ENCODE measurements around the gene FAM237A.

FAM237A gene

DNA sequence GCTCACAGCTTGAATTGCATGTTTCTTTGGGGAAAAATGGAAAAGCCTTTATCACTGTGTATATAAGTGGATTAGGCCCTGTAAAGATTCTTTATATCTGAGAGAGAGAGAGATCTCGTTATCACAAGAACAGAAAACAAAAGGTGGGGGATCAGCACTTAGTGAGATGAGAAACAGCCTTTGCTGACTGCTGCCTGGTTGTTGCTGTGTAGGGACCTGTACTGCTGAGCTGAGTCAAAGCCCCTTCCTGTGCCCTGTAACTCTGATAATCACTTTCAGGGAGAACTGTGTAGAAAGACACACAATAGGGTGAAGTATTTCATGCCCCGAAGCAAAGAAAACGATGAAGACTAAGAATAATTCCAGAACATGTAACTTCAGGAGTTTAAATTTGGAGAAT is 30.6 kb upstream of the FAM237A start:
- no CpG with 5 or more reads among the region's 3 CpGs for WGBS (ENCODE audit: extremely low coverage, insufficient coverage, low lambda C conversion rate)
- no peak overlapping the region for H2AK5ac ChIP-seq (ENCODE audit: low read length)

DNA sequence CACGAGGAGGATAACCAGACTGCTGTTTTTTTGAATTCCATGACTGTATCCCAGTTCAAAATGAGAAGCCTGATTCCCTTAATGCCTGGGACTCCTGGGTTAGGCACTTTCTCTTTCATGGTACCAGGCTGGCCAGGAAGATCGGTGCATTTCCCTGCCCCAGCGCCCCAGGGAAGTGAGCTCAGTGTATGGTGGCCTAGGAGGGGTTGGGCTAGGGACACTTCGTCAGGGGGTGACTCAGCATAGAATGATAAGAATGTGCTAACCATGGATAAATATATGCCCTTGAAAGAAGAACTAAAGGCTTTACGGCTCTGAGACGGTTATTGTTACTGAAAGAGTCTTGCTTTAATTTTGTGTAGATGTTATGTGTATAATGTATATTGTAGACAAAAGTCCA is 27.5 kb upstream of the FAM237A start:
- peak; percentile 59 for DNase-seq

More for the DNA sequence above, 30.6 kb upstream of the FAM237A start:
- DNase-seq: peak; percentile 85
- Histone ChIP-seq H3K4me3 (ENCODE audit: low read length) (no peak overlapping the region), H3K4me2 (ENCODE audit: low read length) (no peak overlapping the region), H3K9ac (ENCODE audit: low read length) (no peak overlapping the region), H2BK5ac (ENCODE audit: low read length) (no peak overlapping the region), H3K56ac (ENCODE audit: low read length) (no peak overlapping the region), H3K79me2 (ENCODE audit: control insufficient read depth, insufficient read depth, low read length) (no peaks in the 10 kb centered on the region), H3K79me1 (ENCODE audit: low read length) (no peaks in the 10 kb centered on the region), H3K4me1 (ENCODE audit: control insufficient read depth, low read depth, low read length) (no peaks in the 10 kb centered on the region), H2BK120ac (ENCODE audit: low read depth, low read length) (no peak overlapping the region), H4K5ac (ENCODE audit: low read length) (no peak overlapping the region), H3K36me3 (ENCODE audit: control insufficient read depth, insufficient read depth, low read length) (no peaks in the 10 kb centered on the region), H2BK15ac (replicated peaks; ENCODE audit: low read depth) (no peak overlapping the region), H3K23ac (ENCODE audit: low read length) (no peak overlapping the region), H3K27ac (ENCODE audit: low read depth, low read length) (no peak overlapping the region), H4K8ac (ENCODE audit: low read depth, low read length) (no peak overlapping the region), H3K27me3 (ENCODE audit: insufficient read depth, low read length, poor library complexity) (no peaks in the 10 kb centered on the region), H3K18ac (ENCODE audit: low read length) (no peak overlapping the region), H3K4ac (ENCODE audit: low read depth, low read length) (no peak overlapping the region)

DNA sequence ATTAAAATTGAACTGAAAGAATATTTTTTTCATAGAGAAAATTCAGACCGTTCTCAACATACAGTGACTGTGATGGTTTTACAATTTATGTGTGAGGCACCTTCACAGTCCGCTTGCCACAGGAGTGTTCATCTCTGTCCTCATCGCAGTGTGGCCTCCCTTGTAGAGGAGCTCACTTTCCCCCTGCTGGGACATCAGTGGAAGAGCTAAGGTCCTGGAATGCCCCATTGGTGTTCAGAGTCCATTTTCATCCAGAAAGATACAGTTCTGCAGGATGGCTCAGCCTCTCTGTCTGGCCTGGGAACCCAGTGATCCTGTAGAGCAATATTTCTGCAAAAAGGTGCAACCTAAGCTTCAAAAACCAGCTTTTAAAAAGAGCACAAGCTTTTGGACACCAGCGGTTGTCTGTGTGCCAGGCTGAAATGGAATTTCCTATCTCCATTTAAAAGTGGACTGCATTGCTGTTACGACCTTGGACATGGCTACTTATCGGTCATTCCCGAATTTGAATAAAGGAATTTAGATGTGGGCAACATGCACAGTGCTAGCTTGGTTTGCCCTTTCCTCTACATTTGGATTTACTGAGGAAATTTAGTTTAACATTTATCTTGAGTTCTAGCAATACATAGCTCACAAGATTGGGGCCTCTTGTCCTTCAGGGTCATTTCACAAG is 26.7 kb upstream of the FAM237A start:
- no peak overlapping the region for H3K4ac ChIP-seq (ENCODE audit: low read depth, low read length)
- no peaks in the 10 kb centered on the region for H3K27me3 ChIP-seq (ENCODE audit: insufficient read depth, low read length, poor library complexity)
- H3K18ac ChIP-seq (ENCODE audit: low read length): no peak overlapping the region
- H3K79me1 ChIP-seq (ENCODE audit: low read length): no peaks in the 10 kb centered on the region
- H3K4me1 ChIP-seq (ENCODE audit: control insufficient read depth, low read depth, low read length): no peaks in the 10 kb centered on the region
- no peaks in the 10 kb centered on the region for H3K36me3 ChIP-seq (ENCODE audit: control insufficient read depth, insufficient read depth, low read length)
- no peaks in the 10 kb centered on the region for H3K79me2 ChIP-seq (ENCODE audit: control insufficient read depth, insufficient read depth, low read length)
- H3K9ac ChIP-seq (ENCODE audit: low read length): no peak overlapping the region
- no peak overlapping the region for H3K4me3 ChIP-seq (ENCODE audit: low read length)
- H3K4me2 ChIP-seq (ENCODE audit: low read length): no peak overlapping the region
- H3K23ac ChIP-seq (ENCODE audit: low read length): no peak overlapping the region
- H4K8ac ChIP-seq (ENCODE audit: low read depth, low read length): no peak overlapping the region
- H4K5ac ChIP-seq (ENCODE audit: low read length): no peak overlapping the region
- H3K27ac ChIP-seq (ENCODE audit: low read depth, low read length): no peak overlapping the region
- H2BK15ac ChIP-seq (replicated peaks; ENCODE audit: low read depth): no peak overlapping the region
- no CpG with 5 or more reads among the region's 7 CpGs for WGBS (ENCODE audit: extremely low coverage, insufficient coverage, low lambda C conversion rate)
- no peak overlapping the region for H2AK5ac ChIP-seq (ENCODE audit: low read length)
- no peak overlapping the region for H3K56ac ChIP-seq (ENCODE audit: low read length)
- DNase-seq: peak; percentile 24
- no peak overlapping the region for H2BK5ac ChIP-seq (ENCODE audit: low read length)
- no peak overlapping the region for H2BK120ac ChIP-seq (ENCODE audit: low read depth, low read length)

More for the DNA sequence above, 27.5 kb upstream of the FAM237A start:
- H3K18ac ChIP-seq (ENCODE audit: low read length): no peak overlapping the region
- no peaks in the 10 kb centered on the region for H3K27me3 ChIP-seq (ENCODE audit: insufficient read depth, low read length, poor library complexity)
- H3K4me1 ChIP-seq (ENCODE audit: control insufficient read depth, low read depth, low read length): no peaks in the 10 kb centered on the region
- H3K4me3 ChIP-seq (ENCODE audit: low read length): no peak overlapping the region
- no peak overlapping the region for H3K27ac ChIP-seq (ENCODE audit: low read depth, low read length)
- no peak overlapping the region for H3K56ac ChIP-seq (ENCODE audit: low read length)
- H3K36me3 ChIP-seq (ENCODE audit: control insufficient read depth, insufficient read depth, low read length): no peaks in the 10 kb centered on the region
- no peak overlapping the region for H3K4me2 ChIP-seq (ENCODE audit: low read length)
- no peaks in the 10 kb centered on the region for H3K79me2 ChIP-seq (ENCODE audit: control insufficient read depth, insufficient read depth, low read length)
- no peak overlapping the region for H2BK5ac ChIP-seq (ENCODE audit: low read length)
- no peak overlapping the region for H4K8ac ChIP-seq (ENCODE audit: low read depth, low read length)
- no peak overlapping the region for H3K23ac ChIP-seq (ENCODE audit: low read length)
- no peak overlapping the region for H2BK120ac ChIP-seq (ENCODE audit: low read depth, low read length)
- no peak overlapping the region for H4K5ac ChIP-seq (ENCODE audit: low read length)
- no peak overlapping the region for H2AK5ac ChIP-seq (ENCODE audit: low read length)
- no peaks in the 10 kb centered on the region for H3K79me1 ChIP-seq (ENCODE audit: low read length)
- no peak overlapping the region for H3K9ac ChIP-seq (ENCODE audit: low read length)
- no CpG with 5 or more reads among the region's 6 CpGs for WGBS (ENCODE audit: extremely low coverage, insufficient coverage, low lambda C conversion rate)
- no peak overlapping the region for H3K4ac ChIP-seq (ENCODE audit: low read depth, low read length)
- H2BK15ac ChIP-seq (replicated peaks; ENCODE audit: low read depth): no peak overlapping the region

DNA sequence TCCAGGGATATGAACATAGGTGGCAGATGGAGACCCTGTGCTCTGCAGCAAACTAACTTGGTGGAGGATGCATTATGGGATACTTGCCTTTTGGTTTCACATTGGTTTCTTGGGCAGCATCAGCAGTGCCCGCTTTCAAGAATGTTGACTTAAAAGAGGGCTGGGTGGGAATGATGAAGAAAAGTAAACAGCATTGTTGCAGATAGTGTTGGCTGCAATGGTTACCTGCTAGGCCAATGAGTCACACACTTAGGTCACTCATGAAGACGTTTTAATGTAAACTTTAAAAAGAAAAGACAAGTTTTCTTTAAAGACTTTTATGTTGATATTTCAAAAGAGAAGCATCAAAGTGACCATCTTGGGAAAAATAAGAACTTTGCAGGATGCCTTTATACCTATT is 26.1 kb upstream of the FAM237A start:
- Histone ChIP-seq H3K4ac (ENCODE audit: low read depth, low read length) (no peak overlapping the region), H2BK5ac (ENCODE audit: low read length) (no peak overlapping the region)
- no CpG with 5 or more reads among the region's 2 CpGs for WGBS (ENCODE audit: extremely low coverage, insufficient coverage, low lambda C conversion rate)

DNA sequence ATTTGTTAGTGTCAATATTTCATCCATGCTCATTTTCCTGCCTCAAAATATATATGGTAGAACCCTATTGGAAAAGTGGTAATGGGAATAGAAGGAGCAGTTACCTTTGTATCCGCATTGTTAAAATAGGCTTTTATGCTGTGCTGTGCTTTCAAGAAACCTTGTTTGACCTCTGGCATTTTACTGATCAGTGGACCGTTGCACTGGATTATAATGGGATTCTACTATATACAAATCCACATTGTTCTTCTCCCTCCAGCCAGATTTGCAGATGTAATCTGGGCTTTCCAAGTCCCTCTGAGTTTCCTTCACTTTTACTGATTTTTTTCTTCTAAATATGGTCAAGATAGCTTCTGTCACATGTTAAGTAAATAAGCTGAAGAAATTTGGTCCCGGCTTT is 23.3 kb upstream of the FAM237A start:
- Histone ChIP-seq H3K23ac (ENCODE audit: low read length) (no peak overlapping the region), H3K27me3 (ENCODE audit: insufficient read depth, low read length, poor library complexity) (no peaks in the 10 kb centered on the region), H3K9ac (ENCODE audit: low read length) (no peak overlapping the region), H3K36me3 (ENCODE audit: control insufficient read depth, insufficient read depth, low read length) (no peaks in the 10 kb centered on the region), H3K4me3 (ENCODE audit: low read length) (no peak overlapping the region), H3K27ac (ENCODE audit: low read depth, low read length) (no peak overlapping the region), H3K4me1 (ENCODE audit: control insufficient read depth, low read depth, low read length) (no peaks in the 10 kb centered on the region), H4K5ac (ENCODE audit: low read length) (no peak overlapping the region), H2BK5ac (ENCODE audit: low read length) (no peak overlapping the region), H3K79me2 (ENCODE audit: control insufficient read depth, insufficient read depth, low read length) (no peaks in the 10 kb centered on the region), H2BK120ac (ENCODE audit: low read depth, low read length) (no peak overlapping the region), H3K4ac (ENCODE audit: low read depth, low read length) (no peak overlapping the region), H3K56ac (ENCODE audit: low read length) (no peak overlapping the region), H2BK15ac (replicated peaks; ENCODE audit: low read depth) (no peak overlapping the region), H2AK5ac (ENCODE audit: low read length) (no peak overlapping the region), H3K79me1 (ENCODE audit: low read length) (no peaks in the 10 kb centered on the region), H3K18ac (ENCODE audit: low read length) (no peak overlapping the region), H3K4me2 (ENCODE audit: low read length) (no peak overlapping the region), H4K8ac (ENCODE audit: low read depth, low read length) (no peak overlapping the region)
- no peak for DNase-seq
- WGBS (ENCODE audit: extremely low coverage, insufficient coverage, low lambda C conversion rate): no CpG with 5 or more reads among the region's 3 CpGs

More for the DNA sequence above, 26.1 kb upstream of the FAM237A start:
- H3K79me1 ChIP-seq (ENCODE audit: low read length): no peaks in the 10 kb centered on the region
- H3K79me2 ChIP-seq (ENCODE audit: control insufficient read depth, insufficient read depth, low read length): no peaks in the 10 kb centered on the region
- no peak overlapping the region for H3K4me2 ChIP-seq (ENCODE audit: low read length)
- H3K18ac ChIP-seq (ENCODE audit: low read length): no peak overlapping the region
- no peak overlapping the region for H4K5ac ChIP-seq (ENCODE audit: low read length)
- H2AK5ac ChIP-seq (ENCODE audit: low read length): no peak overlapping the region
- no peak overlapping the region for H3K27ac ChIP-seq (ENCODE audit: low read depth, low read length)
- H2BK15ac ChIP-seq (replicated peaks; ENCODE audit: low read depth): no peak overlapping the region
- no peaks in the 10 kb centered on the region for H3K36me3 ChIP-seq (ENCODE audit: control insufficient read depth, insufficient read depth, low read length)
- H3K4me1 ChIP-seq (ENCODE audit: control insufficient read depth, low read depth, low read length): no peaks in the 10 kb centered on the region
- H3K4me3 ChIP-seq (ENCODE audit: low read length): no peak overlapping the region
- H2BK120ac ChIP-seq (ENCODE audit: low read depth, low read length): no peak overlapping the region
- no peak overlapping the region for H4K8ac ChIP-seq (ENCODE audit: low read depth, low read length)
- H3K27me3 ChIP-seq (ENCODE audit: insufficient read depth, low read length, poor library complexity): no peaks in the 10 kb centered on the region
- no peak overlapping the region for H3K9ac ChIP-seq (ENCODE audit: low read length)
- DNase-seq: no peak
- H3K56ac ChIP-seq (ENCODE audit: low read length): no peak overlapping the region
- H3K23ac ChIP-seq (ENCODE audit: low read length): no peak overlapping the region

DNA sequence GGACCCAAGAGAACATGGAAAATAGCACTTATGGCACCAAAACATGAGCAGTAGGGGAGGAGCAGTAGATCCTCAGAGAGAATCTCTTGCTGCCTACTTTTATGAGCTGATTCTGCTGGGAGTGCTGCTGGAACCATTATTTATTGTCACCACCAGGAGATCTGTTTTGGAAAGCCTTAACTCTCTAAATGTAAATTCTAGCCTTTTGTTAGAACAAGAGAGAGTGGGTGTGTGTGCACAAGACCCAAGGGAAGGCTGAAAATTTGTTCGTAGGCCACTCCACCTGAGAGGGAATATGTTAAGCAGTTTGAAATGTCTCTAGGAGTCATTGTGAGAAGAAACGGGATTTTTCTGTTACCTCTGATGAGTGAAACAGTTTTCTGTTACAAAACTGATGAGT is 16.2 kb upstream of the FAM237A start:
- H3K27me3 ChIP-seq (ENCODE audit: insufficient read depth, low read length, poor library complexity): no peaks in the 10 kb centered on the region
- H4K5ac ChIP-seq (ENCODE audit: low read length): no peak overlapping the region
- H3K9ac ChIP-seq (ENCODE audit: low read length): no peak overlapping the region
- H3K18ac ChIP-seq (ENCODE audit: low read length): no peak overlapping the region
- no peaks in the 10 kb centered on the region for H3K4me1 ChIP-seq (ENCODE audit: control insufficient read depth, low read depth, low read length)
- no peak overlapping the region for H2BK15ac ChIP-seq (replicated peaks; ENCODE audit: low read depth)
- H3K4me2 ChIP-seq (ENCODE audit: low read length): no peak overlapping the region
- H3K79me1 ChIP-seq (ENCODE audit: low read length): no peaks in the 10 kb centered on the region
- no CpG with 5 or more reads among the region's 2 CpGs for WGBS (ENCODE audit: extremely low coverage, insufficient coverage, low lambda C conversion rate)
- no peak overlapping the region for H2BK5ac ChIP-seq (ENCODE audit: low read length)
- no peak overlapping the region for H3K4me3 ChIP-seq (ENCODE audit: low read length)
- H2AK5ac ChIP-seq (ENCODE audit: low read length): no peak overlapping the region
- H3K79me2 ChIP-seq (ENCODE audit: control insufficient read depth, insufficient read depth, low read length): no peaks in the 10 kb centered on the region
- no peak for DNase-seq
- H3K23ac ChIP-seq (ENCODE audit: low read length): no peak overlapping the region
- no peak overlapping the region for H3K4ac ChIP-seq (ENCODE audit: low read depth, low read length)
- no peak overlapping the region for H3K56ac ChIP-seq (ENCODE audit: low read length)
- H3K36me3 ChIP-seq (ENCODE audit: control insufficient read depth, insufficient read depth, low read length): no peaks in the 10 kb centered on the region
- H4K8ac ChIP-seq (ENCODE audit: low read depth, low read length): no peak overlapping the region
- H3K27ac ChIP-seq (ENCODE audit: low read depth, low read length): no peak overlapping the region
- no peak overlapping the region for H2BK120ac ChIP-seq (ENCODE audit: low read depth, low read length)
